CD4-positive, alpha-beta T cell treated with Interleukin-4 for 1 hour (primary cell): ENCODE measurements around the gene UBE2I.
"Not testable (repeated sequence)": the region's sequence is repeated elsewhere in the genome, so short reads cannot be mapped to it uniquely, and the experiment has no call there.

Experiments
- DNase-seq, 2 donors: peaks; one replicate each; pipeline ENCODE4 v3.0.0-alpha.2; 2020 to 2022

The UBE2I gene

GRCh38 chr16:1314399-1315068 is 5.1 kb downstream of the UBE2I start:
- no peak for DNase-seq

GRCh38 chr16:1315081-1316032 is 5.9 kb downstream of the UBE2I start:
- DNase-seq = no peak

- no peak for DNase-seq
These were observed 6.6 kb downstream of the UBE2I start for GRCh38 chr16:1316033-1316405.

DNA sequence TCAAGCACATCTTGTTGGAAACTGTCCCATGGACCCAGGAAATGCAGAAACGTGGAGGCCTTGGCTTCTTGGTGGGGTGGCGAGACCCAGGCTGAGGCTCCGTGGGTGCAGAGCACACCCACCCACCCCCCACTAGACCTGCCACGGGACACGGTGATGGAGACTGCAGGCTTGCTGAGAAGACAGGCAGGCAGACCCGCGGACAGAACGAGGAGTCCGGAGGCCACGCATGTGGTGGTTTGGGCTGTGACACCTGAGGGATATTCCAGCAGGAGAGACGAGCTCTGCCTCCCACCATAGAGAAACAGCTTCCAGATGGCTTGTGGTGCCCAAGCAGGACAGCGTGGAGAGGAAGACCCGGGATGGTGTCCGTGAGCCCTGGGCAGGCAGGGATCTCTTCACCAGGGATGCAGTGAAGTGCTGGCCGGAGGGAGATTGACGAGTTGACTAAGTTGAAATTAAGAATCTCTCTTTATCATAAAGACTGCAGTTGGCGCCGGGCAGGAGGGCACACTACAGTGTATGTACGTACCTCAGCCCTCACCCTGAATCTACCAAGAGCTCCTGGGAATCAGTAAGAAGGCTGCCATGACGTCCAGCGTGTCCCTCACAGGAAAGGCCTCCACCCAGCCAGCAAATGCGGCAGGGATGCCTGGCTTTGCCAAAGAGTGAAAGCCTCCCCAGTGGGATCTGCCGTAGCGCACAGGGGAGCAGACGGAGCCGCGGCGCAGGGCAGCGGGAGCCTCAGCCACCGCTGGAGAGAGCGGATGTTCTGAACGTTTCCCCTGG is 8.2 kb downstream of the UBE2I start:
- no peak for DNase-seq

DNA sequence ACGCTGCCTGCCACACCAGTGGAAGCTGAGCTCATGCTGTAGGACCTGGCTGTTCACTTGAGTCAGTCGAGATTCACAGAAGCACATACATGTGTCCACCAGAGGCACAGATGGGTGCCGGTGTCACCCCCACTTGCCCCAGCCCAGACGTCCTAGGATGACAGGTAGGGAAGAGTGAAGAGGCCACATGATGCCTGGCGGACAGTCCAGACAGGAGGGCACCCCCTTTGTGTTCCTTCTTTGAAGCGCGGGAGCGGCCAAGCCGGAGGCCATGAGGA is 8.8 kb downstream of the UBE2I start:
- no peak for DNase-seq

DNA sequence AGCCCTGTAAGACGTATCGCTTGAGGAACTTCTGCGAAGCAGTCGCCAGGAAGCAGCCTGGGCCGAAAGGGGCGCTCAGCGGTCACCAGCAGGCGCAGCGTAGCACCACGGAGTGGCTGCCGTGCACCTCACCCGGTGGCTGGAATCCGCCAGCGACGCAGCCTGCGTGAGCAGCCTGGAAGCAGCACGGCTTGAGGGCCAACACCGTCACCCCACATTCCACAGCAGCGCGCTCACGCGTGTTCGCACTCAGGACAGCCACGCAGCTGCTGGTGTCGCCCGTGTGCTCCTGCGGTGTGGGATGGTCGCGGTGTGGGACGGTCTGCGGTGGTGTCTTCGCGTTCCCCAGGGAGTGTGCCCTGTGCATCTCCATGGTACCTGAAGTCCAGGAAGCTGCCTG is 9.6 kb downstream of the UBE2I start:
- DNase-seq = no peak

DNA sequence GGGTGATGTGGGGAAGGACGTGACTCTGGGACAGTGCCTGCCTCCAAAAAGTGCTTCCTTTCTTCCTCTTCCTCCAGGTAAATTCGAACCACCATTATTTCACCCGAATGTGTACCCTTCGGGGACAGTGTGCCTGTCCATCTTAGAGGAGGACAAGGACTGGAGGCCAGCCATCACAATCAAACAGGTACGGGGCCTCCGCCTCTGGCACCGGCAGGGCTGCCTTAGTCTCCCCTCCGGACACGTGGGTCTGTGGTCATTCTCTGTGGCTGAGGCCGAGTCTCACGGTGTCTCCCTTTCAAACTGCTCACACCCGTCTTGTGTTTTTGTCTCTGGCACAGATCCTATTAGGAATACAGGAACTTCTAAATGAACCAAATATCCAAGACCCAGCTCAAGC is 10.7 kb downstream of the UBE2I start:
- DNase-seq = no peak

- no peak for DNase-seq
These were observed 11.3 kb downstream of the UBE2I start for GRCh38 chr16:1320658-1321240.

GRCh38 chr16:1322407-1322806 is 13.0 kb downstream of the UBE2I start:
- DNase-seq = no peak

DNA sequence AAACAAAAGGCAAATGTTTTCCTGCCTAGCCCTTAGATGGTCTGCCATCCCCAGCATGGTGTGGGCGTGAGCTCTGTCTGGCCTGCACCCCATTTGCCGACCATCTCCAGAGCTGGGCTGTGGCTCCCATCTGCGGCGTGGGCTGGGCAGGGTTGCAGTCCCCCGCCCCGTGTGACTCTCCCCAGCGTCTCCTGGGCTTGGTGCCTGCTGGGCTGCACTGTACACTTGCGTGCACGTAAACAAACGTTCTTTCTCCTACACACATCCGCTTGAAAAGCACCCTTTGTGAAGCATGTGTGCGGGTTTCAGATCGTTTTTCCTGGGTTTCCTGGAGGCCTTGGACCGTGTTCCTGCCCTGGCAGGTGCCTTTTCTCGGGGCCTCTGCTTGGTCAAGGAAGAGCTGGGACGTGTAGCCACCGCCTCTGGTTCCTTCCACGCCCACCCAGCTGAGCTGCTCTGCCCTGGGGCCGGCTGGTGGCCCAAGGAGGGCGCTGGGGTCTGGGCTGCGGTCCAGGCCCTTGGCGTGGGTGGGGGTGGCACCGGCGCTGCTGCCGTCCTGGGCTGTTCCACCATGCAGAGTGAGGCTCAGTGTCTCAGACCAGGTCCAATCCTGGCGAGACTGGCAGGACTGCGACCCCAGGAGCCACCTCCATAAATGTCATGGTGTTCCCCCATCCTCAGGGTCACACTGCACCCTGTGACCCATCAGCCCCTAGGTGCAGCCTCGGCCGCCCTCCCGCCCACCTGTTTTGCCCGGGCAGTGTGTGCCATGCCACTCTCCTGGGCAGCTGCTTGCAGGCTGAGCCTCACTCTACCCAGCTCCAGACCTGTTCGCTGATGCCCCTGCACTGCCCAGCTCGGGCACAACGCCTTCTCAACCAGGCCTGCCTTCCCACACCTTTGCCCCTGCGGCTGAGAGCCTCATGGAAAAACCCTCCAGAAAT is 14.1 kb downstream of the UBE2I start:
- DNase-seq = no peak

DNA sequence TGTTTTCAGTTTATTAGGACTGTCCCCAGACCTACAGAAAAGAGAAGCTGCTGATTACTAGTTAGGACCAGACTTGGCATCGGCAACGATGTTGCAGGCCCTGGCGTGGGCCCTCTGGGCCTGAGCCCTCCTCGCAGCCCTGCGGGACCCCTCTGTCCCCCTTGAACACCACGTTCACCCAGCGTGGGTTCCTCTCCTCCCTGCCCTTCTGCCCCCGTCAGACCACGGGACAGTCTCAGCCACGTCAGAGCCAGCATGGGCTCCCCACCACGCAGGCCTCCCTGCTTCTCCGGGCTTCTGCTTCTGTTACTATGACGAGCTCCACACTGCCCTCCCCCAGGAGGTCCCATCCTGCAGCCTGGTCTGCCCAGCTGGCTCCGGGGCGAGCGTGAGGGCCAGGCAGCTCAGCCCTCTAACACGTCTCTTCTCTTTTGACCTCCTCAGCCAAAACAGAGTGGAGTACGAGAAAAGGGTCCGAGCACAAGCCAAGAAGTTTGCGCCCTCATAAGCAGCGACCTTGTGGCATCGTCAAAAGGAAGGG is 14.9 kb downstream of the UBE2I start:
- no peak for DNase-seq

GRCh38 chr16:1325261-1325660 is 15.8 kb downstream of the UBE2I start:
- DNase-seq = no peak

- DNase-seq = no peak
These were observed 16.4 kb downstream of the UBE2I start for GRCh38 chr16:1325673-1326371.

- no peak for DNase-seq
These were observed 17.0 kb downstream of the UBE2I start for GRCh38 chr16:1326391-1326790.

- no peak for DNase-seq
These were observed 17.6 kb downstream of the UBE2I start for GRCh38 chr16:1326946-1327618.

GRCh38 chr16:1327619-1327947 is 18.1 kb downstream of the UBE2I start:
- DNase-seq = no peak

GRCh38 chr16:1328136-1328535 is 18.7 kb downstream of the UBE2I start:
- not testable (repeated sequence) for DNase-seq

GRCh38 chr16:1328961-1329360 is 19.5 kb downstream of the UBE2I start:
- DNase-seq = not testable (repeated sequence)

DNA sequence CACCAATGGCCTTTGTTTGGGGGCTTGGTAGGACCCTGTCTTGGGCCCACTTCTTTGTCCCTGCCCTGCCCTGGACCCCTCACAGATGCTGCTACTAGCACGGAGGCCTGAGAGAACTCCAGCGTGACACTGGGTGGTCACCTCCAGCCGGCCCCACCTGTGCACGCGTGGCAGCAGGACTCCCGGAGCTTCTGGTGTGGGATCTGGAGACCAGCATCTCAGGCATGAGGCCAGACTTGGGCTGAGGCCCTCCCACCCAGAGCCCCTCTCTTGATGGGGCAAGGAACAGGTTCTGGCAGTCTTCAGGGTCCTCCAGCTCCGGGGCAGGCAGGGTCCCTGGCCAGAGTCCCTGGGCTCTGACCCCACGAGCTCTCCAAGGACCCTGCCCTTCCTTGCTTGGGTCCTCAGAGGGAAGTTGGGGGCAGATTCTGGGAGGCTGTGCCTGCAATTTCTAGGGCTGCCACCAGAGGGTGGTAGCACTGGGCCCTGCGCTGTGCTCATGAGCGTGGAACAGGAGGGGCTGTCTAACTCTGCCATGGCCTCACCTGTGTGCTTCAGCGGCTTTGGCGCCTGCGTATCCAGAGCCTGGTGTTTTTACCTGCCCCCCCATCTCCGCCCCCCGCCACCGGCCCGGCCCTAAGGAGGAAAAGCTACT is 21.0 kb downstream of the UBE2I start:
- DNase-seq = no peak
